Upper lobe of right lung (tissue), 1 donor: ENCODE measurements around the gene GAPVD1. TPM values are rescaled to one million over a fixed set of nuclear protein-coding genes. Genes with fewer than 3 reads are reported as not detected.
"Not testable (repeated sequence)": the region's sequence is repeated elsewhere in the genome, so short reads cannot be mapped to it uniquely, and the experiment has no call there.

ENCODE experiments used
- ATAC-seq: fragments of 200-7000 bp; cut with Tn5 transposase; one replicate; pipeline ENCODE4 v1.9.1; 2020; ENCODE audit warnings: mild to moderate bottlenecking, moderate library complexity
- DNase-seq: peaks from one replicate; pipeline ENCODE4 v3.0.0-alpha.2; 2020
- H3K27ac ChIP-seq: fragments of 200-600 bp; one replicate; pipeline ENCODE4 v1.8.0; 2022
- H3K27me3 ChIP-seq: fragments of 200-600 bp; one replicate; pipeline ENCODE4 v1.8.0; 2022; ENCODE audit warnings: mild to moderate bottlenecking
- H3K36me3 ChIP-seq: fragments of 200-600 bp; one replicate; pipeline ENCODE4 v1.8.0; 2022
- H3K4me1 ChIP-seq: fragments of 200-600 bp; one replicate; pipeline ENCODE4 v1.8.0; 2022
- H3K4me3 ChIP-seq: fragments of 200-600 bp; one replicate; pipeline ENCODE4 v1.8.0; 2022; ENCODE audit warnings: mild to moderate bottlenecking
- H3K9me3 ChIP-seq: fragments of 200-600 bp; one replicate; pipeline ENCODE4 v1.8.0; 2022
- CTCF ChIP-seq: fragments of 200-600 bp; IDR thresholded peaks from one replicate; pipeline ENCODE4 v1.8.0; 2022; ENCODE audit warnings: antibody characterized with exemption
- intact Hi-C: fragments of 100-400 bp; cut with DNase I; formaldehyde crosslinking; loops from one replicate; pipeline ENCODE4 v1.11.0; 2022
- total RNA-seq: library from RNA; stranded (reverse); fragmentation: NEBNext Ultra II Directional; extraction: Animal tissue kit (Norgen Biotek cat#: 25700); gene quantifications from one replicate; pipeline ENCODE4 v1.2.1, GENCODE V29; 2021
- donor health status: DM: no; HTN: yes; CAD: no; lungs with severe emphysema.

The GAPVD1 gene
- total RNA-seq, 1 donor from 2014 or later, result 68.9 TPM

DNA sequence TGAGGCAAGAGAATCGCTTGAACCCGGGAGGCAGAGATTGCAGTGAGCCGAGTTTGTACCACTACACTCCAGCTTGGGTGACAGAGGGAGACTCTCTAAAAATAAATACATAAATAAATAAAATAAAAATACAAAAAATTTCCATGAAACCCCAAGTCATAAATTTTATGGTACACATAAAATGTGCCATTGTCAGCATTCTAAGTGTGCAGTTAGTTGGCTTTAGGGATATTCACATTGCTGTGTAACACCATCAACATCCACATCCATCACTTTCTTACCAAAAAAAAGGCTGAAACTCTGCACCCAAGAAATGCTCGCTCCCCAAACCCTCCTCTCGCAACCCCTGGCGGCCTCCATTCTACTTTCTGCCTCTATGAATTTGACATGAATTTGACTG lies 135.2 kb downstream of the GAPVD1 start:
- H3K4me3 ChIP-seq, result no peak overlapping the region
- no peaks in the 10 kb centered on the region for H3K9me3 ChIP-seq
- no peaks in the 10 kb centered on the region for H3K27me3 ChIP-seq
- intact Hi-C loops, result no loop called here
- no peak for DNase-seq
- ATAC-seq, result no peak
- no peaks in the 10 kb centered on the region for H3K4me1 ChIP-seq
- no peak for TF ChIP-seq CTCF
- H3K36me3 ChIP-seq, result no peaks in the 10 kb centered on the region
- H3K27ac ChIP-seq, result no peak overlapping the region

DNA sequence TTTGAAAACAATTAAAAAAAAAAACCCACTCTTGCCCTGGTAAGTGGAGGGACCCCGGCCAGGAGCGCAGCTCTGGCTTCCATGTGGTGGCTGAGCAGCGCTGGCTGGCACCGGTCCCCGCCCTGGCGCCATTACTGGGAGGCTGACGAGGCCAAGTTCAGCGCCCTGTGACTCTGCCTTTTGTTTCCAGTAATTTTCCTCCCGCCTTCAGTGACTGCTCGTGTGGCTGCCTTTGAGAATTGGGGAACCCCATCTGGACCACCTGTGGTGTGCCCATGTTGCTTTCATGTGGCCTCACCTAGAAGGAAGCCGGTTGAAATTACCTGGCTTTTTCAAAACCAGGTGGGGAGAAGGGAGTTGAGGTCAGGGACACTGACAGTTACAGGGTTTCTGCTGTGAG lies 136.1 kb downstream of the GAPVD1 start:
- H3K27me3 ChIP-seq, result no peaks in the 10 kb centered on the region
- H3K9me3 ChIP-seq, result no peaks in the 10 kb centered on the region
- TF ChIP-seq CTCF, result no peak
- ATAC-seq (no peak), DNase-seq (no peak)
- H3K36me3 ChIP-seq, result no peaks in the 10 kb centered on the region
- H3K27ac ChIP-seq, result no peak overlapping the region
- H3K4me3 ChIP-seq, result no peak overlapping the region
- H3K4me1 ChIP-seq, result no peaks in the 10 kb centered on the region
- intact Hi-C loops, result no loop called here

DNA sequence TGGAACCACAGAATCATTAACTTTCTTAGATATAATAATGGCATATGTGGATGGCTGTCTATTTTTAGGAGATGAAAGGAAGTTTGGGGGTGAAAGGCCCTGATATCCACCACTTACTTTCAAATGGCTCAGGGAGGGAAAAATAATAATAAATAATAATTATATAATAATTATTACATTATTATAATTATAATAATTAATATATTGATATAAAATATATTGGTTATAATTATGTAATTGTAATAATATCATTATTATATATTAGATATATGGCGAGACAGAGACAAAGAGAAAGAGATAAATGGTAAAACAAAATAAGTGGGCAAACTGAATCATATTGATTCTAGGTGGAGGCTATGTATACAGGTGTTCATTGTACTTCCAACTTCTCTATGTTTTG lies 136.6 kb downstream of the GAPVD1 start:
- TF ChIP-seq CTCF, result no peak
- no peak for ATAC-seq
- no peak for DNase-seq
- intact Hi-C loops, result no loop called here
- no peaks in the 10 kb centered on the region for H3K27me3 ChIP-seq
- H3K27ac ChIP-seq, result no peak overlapping the region
- no peaks in the 10 kb centered on the region for H3K9me3 ChIP-seq
- no peaks in the 10 kb centered on the region for H3K4me1 ChIP-seq
- no peak overlapping the region for H3K4me3 ChIP-seq
- H3K36me3 ChIP-seq, result no peaks in the 10 kb centered on the region

DNA sequence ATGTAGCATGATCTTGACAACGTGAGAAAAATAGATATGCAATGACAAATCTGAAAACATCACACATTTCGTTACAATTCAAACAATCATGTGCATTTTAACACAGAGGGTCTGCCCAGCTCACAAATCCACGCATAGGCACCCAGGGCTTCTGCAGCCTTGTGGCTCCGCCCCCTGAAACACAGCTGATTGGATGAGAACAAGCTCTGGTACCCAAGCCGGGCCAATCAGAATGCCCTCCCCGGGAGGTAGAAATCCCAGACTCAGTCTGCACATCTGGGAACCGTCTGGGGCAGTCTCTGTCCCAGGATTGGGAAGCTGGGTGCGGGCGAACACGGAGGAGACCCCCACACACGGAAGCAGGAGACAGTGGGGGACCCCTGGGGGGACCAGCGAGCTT lies 137.5 kb downstream of the GAPVD1 start:
- no peaks in the 10 kb centered on the region for H3K4me1 ChIP-seq
- H3K9me3 ChIP-seq, result no peaks in the 10 kb centered on the region
- DNase-seq, result no peak
- no peak for ATAC-seq
- no peak overlapping the region for H3K4me3 ChIP-seq
- TF ChIP-seq CTCF, result no peak
- intact Hi-C loops, result no loop called here
- no peaks in the 10 kb centered on the region for H3K36me3 ChIP-seq
- H3K27ac ChIP-seq, result no peak overlapping the region
- H3K27me3 ChIP-seq, result no peaks in the 10 kb centered on the region

- H3K27me3 ChIP-seq, result no peaks in the 10 kb centered on the region
- no peak overlapping the region for H3K27ac ChIP-seq
- H3K36me3 ChIP-seq, result no peaks in the 10 kb centered on the region
- intact Hi-C loops, result loop anchor here (10.0 kb wide), 2 partner anchors 235 to 835 kb away; no protein-coding TSS in a partner anchor
- H3K9me3 ChIP-seq, result no peaks in the 10 kb centered on the region
- TF ChIP-seq CTCF, result no peak
- ATAC-seq (no peak), DNase-seq (no peak)
- no peak overlapping the region for H3K4me3 ChIP-seq
- H3K4me1 ChIP-seq, result no peaks in the 10 kb centered on the region
These were observed 138.0 kb downstream of the GAPVD1 start for GRCh38 chr9:125399666-125400065.

GRCh38 chr9:125400232-125400631 lies 138.6 kb downstream of the GAPVD1 start:
- H3K27me3 ChIP-seq, DNase-seq, ATAC-seq, H3K36me3 ChIP-seq, H3K4me1 ChIP-seq, H3K9me3 ChIP-seq, H3K4me3 ChIP-seq, H3K27ac ChIP-seq: not testable (repeated sequence)
- intact Hi-C loops, result loop anchor here (10.0 kb wide), 2 partner anchors 235 to 835 kb away; no protein-coding TSS in a partner anchor
